ENCODE results near the gene ZHX3. TPM values are rescaled to one million over a fixed set of nuclear protein-coding genes. Genes with fewer than 3 reads are reported as not detected.

Gene ZHX3
- total and polyA plus RNA-seq, 2 donors (not counting 1 experiment from before 2014, with no cell fraction given) = 4.3 to 22.2 TPM

DNA sequence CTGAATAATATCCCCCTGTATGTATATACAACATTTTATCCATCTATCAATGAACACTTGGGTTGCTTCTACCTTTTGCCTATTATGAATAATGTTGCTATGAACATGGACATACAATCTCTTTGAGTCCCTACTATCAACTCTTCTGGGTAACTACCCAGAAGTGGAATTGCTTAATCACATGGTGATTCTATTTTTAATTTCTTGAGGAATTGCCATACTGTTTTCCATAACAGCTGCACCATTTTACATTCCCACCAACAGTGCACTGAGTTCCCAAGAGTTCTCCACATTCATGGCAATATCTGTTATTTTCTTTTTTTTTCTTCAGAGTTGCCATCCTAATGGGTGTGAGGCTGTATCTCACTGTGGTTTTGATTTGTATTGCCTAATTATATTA lies 88.3 kb downstream of the ZHX3 start:
- no peak for TF ChIP-seq EZH2 (IDR thresholded peaks at IDR 0.05; ENCODE audit: borderline replicate concordance, insufficient read depth, low read depth, low read length, poor library complexity, severe bottlenecking)
- no peak for TF ChIP-seq CTCF (IDR thresholded peaks at IDR 0.05)
- no peak overlapping the region for H3K4me3 Mint-ChIP-seq

DNA sequence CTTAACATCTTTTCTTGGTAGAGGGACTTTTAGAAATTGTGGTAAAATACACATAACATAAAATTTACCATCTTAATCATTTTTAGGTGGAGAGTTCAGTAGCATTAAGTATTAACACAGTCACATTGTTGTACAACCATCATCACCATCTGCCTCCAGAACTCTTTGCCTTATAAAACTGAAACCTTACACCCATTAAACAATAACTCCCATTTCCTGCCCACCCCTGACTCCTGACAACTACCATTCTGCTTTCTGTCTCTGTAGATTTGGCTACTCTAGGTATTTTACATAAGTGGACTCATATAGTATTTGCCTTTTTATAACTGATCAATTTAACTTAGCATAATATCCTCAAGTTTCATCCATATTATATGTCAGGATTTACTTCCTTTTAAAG lies 88.7 kb downstream of the ZHX3 start:
- H3K4me3 Mint-ChIP-seq = no peak overlapping the region
- Histone ChIP-seq H3K4me2 (replicated peaks; ENCODE audit: low read depth, low read length, poor library complexity, severe bottlenecking) (no peak overlapping the region), H4K20me1 (ENCODE audit: control insufficient read depth, insufficient read depth, low read length, poor library complexity, severe bottlenecking) (no peaks in the 10 kb centered on the region), H3K9ac (ENCODE audit: low read length) (no peak overlapping the region), H3K27ac (ENCODE audit: low read length in 2 of 2) (no peak overlapping the region), H3K9me3 (ENCODE audit: control extremely low read depth in 1 of 3, control insufficient read depth in 2 of 3, insufficient read depth in 1 of 3, low read length in 2 of 3) (no peaks in the 10 kb centered on the region), H3K27me3 (replicated peaks in 1 of 4; ENCODE audit: control extremely low read depth in 1 of 4, control insufficient read depth in 3 of 4, insufficient read depth in 4 of 4, low read length in 3 of 4) (no peaks in the 10 kb centered on the region), H3K36me3 (replicated peaks in 1 of 2; ENCODE audit: control extremely low read depth in 1 of 2, control insufficient read depth in 1 of 2, extremely low read depth in 1 of 2, insufficient read depth in 2 of 2, low read length in 1 of 2) (no peaks in the 10 kb centered on the region), H3K4me3 (ENCODE audit: control extremely low read depth in 1 of 5, extremely low read depth in 1 of 5, insufficient read depth in 1 of 5, low read depth in 2 of 5, low read length in 4 of 5) (no peak overlapping the region), H3K4me1 (ENCODE audit: control insufficient read depth in 2 of 2, insufficient read depth in 2 of 2, low read length in 2 of 2) (peaks cover 9 to 14% of the 10 kb centered on the region in 2 donors), H2AFZ (ENCODE audit: insufficient read depth, low read depth, low read length, poor library complexity, severe bottlenecking) (no peak overlapping the region), H3K79me2 (ENCODE audit: control insufficient read depth, insufficient read depth, low read length) (peaks cover 4% of the 10 kb centered on the region)
- TF ChIP-seq EZH2 (IDR thresholded peaks at IDR 0.05; ENCODE audit: borderline replicate concordance, insufficient read depth, low read depth, low read length, poor library complexity, severe bottlenecking) (no peak), CTCF (IDR thresholded peaks at IDR 0.05) (no peak)
- POLR2A ChIA-PET = no interaction called here
- intact Hi-C loops (cut with micrococcal nuclease) = no loop called here
- DNase-seq (no peak), ATAC-seq (ENCODE audit: low read depth) (no peak)
- no peak overlapping the region for H3K27ac Mint-ChIP-seq
- peaks cover 24% of the 10 kb centered on the region for H3K4me1 Mint-ChIP-seq
- H3K27me3 Mint-ChIP-seq = no peaks in the 10 kb centered on the region
- H3K9me3 Mint-ChIP-seq (ENCODE audit: insufficient read depth) = no peaks in the 10 kb centered on the region
- CTCF ChIA-PET = no interaction called here

More for the DNA sequence above, 88.3 kb downstream of the ZHX3 start:
- no peaks in the 10 kb centered on the region for H3K27me3 Mint-ChIP-seq
- Histone ChIP-seq H3K79me2 (ENCODE audit: control insufficient read depth, insufficient read depth, low read length) (peaks cover 4% of the 10 kb centered on the region), H3K4me2 (replicated peaks; ENCODE audit: low read depth, low read length, poor library complexity, severe bottlenecking) (no peak overlapping the region), H3K27me3 (replicated peaks in 1 of 4; ENCODE audit: control extremely low read depth in 1 of 4, control insufficient read depth in 3 of 4, insufficient read depth in 4 of 4, low read length in 3 of 4) (no peaks in the 10 kb centered on the region), H3K4me3 (ENCODE audit: control extremely low read depth in 1 of 5, extremely low read depth in 1 of 5, insufficient read depth in 1 of 5, low read depth in 2 of 5, low read length in 4 of 5) (no peak overlapping the region), H3K9me3 (ENCODE audit: control extremely low read depth in 1 of 3, control insufficient read depth in 2 of 3, insufficient read depth in 1 of 3, low read length in 2 of 3) (no peaks in the 10 kb centered on the region), H4K20me1 (ENCODE audit: control insufficient read depth, insufficient read depth, low read length, poor library complexity, severe bottlenecking) (no peaks in the 10 kb centered on the region), H3K36me3 (replicated peaks in 1 of 2; ENCODE audit: control extremely low read depth in 1 of 2, control insufficient read depth in 1 of 2, extremely low read depth in 1 of 2, insufficient read depth in 2 of 2, low read length in 1 of 2) (no peaks in the 10 kb centered on the region), H3K27ac (ENCODE audit: low read length in 2 of 2) (no peak overlapping the region), H3K9ac (ENCODE audit: low read length) (no peak overlapping the region), H3K4me1 (ENCODE audit: control insufficient read depth in 2 of 2, insufficient read depth in 2 of 2, low read length in 2 of 2) (peaks cover 9 to 15% of the 10 kb centered on the region in 2 donors), H2AFZ (ENCODE audit: insufficient read depth, low read depth, low read length, poor library complexity, severe bottlenecking) (no peak overlapping the region)
- ATAC-seq (ENCODE audit: low read depth) (no peak), DNase-seq (no peak)
- ChIA-PET POLR2A (no interaction called here), CTCF (no interaction called here)
- no peak overlapping the region for H3K27ac Mint-ChIP-seq
- H3K9me3 Mint-ChIP-seq (ENCODE audit: insufficient read depth) = no peaks in the 10 kb centered on the region
- intact Hi-C loops (cut with micrococcal nuclease) = no loop called here
- H3K4me1 Mint-ChIP-seq = peaks cover 24% of the 10 kb centered on the region

All from B cell (primary cell).